A172 (cell line): Measurements from ENCODE around the gene PATE1. TPM values are rescaled to one million over a fixed set of nuclear protein-coding genes. Genes with fewer than 3 reads are reported as not detected.
"Not testable (repeated sequence)": the region's sequence is repeated elsewhere in the genome, so short reads cannot be mapped to it uniquely, and the experiment has no call there.

ENCODE experiments used
- DNase-seq: peaks from one replicate; pipeline ENCODE4 v3.0.0-alpha.2; 2015; ENCODE audit warnings: low spot score
- total RNA-seq: library from RNA; depleted of rRNA; stranded (reverse); fragments of >200 nt; shearing (Covaris generic); gene quantifications from 2 replicates; pipeline ENCODE4 v1.2.3, GENCODE V29; 2014; rRNA removed

The PATE1 gene, protein sequence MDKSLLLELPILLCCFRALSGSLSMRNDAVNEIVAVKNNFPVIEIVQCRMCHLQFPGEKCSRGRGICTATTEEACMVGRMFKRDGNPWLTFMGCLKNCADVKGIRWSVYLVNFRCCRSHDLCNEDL
- total RNA-seq, result not detected in 2 replicates

- no peak for DNase-seq
These were observed at the start of gene PATE1 for GRCh38 chr11:125745979-125746378. Gene PATE1 (plus strand): TSS chr11:125746279. CDS start chr11:125746305, 26 bp downstream.

- no peak for DNase-seq
These were observed 45.0 kb upstream of the PATE1 start for GRCh38 chr11:125701018-125701610.

GRCh38 chr11:125701858-125702621, 44.0 kb upstream of the PATE1 start:
- no peak for DNase-seq

- DNase-seq, result not testable (repeated sequence)
These were observed 41.4 kb upstream of the PATE1 start for GRCh38 chr11:125704686-125705085.

- peak; percentile 35 for DNase-seq
These were observed 25.3 kb upstream of the PATE1 start for GRCh38 chr11:125720781-125721180.

DNA sequence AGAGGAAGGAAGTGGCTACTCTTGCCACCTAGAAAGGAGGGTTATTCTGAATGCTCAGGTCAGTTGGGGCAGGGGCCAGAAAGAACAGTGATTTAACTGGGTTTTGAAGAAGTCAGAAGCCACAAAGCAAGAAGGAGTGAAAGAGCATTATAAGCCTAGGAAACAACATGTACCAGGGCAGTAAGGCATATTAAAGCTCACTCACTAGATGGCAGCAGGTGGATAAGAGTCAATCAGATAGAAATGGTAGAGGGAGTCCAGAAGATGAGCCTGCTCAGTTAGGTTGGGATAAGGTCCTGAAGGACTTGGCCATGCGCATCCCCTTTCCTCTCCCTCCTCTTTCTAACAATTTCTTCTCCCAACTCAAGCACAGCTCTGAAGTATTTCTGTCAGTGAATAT, 22.0 kb upstream of the PATE1 start:
- no peak for DNase-seq

DNA sequence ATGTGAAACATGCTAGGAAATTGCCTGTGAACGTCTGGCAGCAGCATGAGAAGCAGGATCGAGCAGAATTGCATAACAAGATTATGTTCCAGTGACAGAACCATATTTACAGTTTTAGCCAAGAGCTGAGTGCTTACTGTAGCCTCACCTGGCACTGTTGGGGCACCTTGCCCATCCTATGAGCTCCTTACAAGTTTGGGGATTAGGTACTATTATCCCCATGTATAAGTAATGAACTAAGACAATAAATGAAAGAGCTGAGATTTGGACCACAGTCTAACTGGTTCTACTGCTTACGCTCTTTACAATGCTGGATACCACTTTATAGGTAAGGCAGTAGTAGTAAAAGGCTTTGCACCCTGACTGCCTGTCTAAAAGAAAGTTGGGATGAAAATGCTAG, 17.1 kb upstream of the PATE1 start:
- no peak for DNase-seq

- no peak for DNase-seq
These were observed 5.5 kb upstream of the PATE1 start for GRCh38 chr11:125740617-125741016.

GRCh38 chr11:125743681-125744080, 2.4 kb upstream of the PATE1 start:
- no peak for DNase-seq

GRCh38 chr11:125750629-125751028, 4.5 kb downstream of the PATE1 start:
- DNase-seq, result no peak

DNA sequence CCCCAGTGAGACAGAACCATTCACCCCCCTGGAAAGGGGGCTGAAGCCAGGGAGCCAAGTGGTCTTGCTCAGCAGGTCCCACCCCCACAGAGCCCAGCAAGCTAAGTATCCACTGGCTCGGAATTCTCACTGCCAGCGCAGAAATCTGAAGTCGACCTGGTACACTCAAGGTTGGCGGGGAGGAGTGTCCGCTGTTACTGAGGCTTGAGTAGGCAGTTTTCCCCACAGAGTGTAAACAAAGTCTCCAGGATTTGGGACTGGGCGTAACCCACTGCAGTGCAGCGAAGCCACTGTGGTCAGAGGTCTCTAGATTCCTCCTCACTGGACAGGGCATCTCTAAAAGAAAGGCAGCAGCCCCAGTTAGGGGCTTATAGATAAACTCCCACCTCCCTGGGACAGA, 10.0 kb downstream of the PATE1 start:
- no peak for DNase-seq

DNA sequence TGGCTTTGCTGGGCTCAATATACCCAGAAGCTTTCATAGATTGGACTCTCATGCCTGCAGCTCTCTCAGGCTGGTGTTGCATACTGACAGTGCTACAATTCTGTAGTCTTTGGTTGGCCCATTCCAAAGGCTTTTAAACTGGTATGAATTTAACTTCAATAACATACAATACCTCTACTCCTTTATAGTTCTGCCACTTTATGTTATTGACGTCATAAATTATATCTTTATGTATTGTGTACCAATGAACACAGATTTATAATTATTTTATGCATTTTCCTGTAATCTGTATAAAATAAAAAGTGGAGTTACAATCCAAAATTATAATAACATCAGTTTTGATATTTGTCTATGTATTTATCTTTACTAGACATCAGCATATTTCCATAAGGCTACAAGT, 16.4 kb downstream of the PATE1 start:
- DNase-seq, result no peak

- no peak for DNase-seq
These were observed 17.4 kb downstream of the PATE1 start for GRCh38 chr11:125763483-125763882.

- DNase-seq, result no peak
These were observed 20.2 kb downstream of the PATE1 start for GRCh38 chr11:125766251-125766650.

GRCh38 chr11:125768336-125769046, 22.4 kb downstream of the PATE1 start:
- DNase-seq, result no peak

GRCh38 chr11:125770583-125770982, 24.5 kb downstream of the PATE1 start:
- DNase-seq, result no peak

DNA sequence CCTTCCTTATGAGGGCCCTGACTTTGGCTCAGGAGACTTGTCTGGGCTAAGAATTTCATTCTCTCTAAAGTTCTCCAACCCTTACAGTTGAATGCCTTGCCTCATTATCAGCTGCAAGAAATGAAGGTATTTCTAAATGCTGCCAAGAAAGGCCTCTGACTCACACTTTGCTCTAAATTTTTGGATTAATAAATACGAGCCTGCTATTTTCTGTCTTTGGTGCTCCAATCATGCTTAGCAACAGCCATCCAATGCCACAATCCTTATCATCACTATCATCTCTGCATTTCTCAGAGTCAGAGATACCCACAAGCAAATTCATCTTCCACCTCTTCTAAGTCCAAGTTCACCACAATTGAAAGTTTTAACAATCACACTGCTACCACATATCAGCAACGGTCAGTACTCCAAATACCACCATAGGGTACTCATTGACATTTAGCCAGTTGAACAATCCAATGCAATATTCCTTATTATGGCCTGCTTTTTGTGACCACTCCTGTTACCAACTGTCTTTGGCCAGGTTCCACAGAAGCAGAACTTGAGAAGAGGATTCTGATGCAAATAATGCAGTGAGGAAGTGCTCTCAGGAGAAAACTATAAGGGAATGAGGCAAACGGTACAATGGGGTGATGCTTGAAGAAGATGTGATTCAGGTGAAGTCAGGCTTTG, 26.9 kb downstream of the PATE1 start:
- peak; percentile 20 for DNase-seq

- DNase-seq, result no peak
These were observed 27.4 kb downstream of the PATE1 start for GRCh38 chr11:125773516-125773915.

DNA sequence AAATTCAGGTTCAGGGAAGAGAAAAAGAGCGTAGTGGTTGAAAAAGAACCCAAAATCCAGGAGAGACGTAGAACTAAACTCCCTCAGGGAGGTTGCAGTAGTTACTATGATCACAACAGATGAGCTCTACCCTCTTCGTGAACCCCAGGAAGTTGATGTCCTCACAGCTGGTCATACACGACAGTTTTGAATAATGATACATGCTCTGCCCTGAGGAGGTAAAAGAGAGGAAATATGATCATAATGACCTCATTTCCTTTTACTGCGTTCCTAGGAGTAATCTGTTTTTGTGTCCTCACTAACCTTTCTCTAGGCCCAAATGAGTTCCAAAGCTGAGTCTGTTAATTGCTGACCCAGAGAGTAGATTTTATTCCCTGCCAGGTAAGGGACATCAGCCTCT, 31.2 kb downstream of the PATE1 start:
- DNase-seq, result peak; percentile 6

- no peak for DNase-seq
These were observed 32.6 kb downstream of the PATE1 start, which contains the start of gene PATE2 for GRCh38 chr11:125778728-125779127. Gene PATE2 (minus strand): TSS chr11:125778828. CDS start chr11:125778773, 55 bp downstream.

DNA sequence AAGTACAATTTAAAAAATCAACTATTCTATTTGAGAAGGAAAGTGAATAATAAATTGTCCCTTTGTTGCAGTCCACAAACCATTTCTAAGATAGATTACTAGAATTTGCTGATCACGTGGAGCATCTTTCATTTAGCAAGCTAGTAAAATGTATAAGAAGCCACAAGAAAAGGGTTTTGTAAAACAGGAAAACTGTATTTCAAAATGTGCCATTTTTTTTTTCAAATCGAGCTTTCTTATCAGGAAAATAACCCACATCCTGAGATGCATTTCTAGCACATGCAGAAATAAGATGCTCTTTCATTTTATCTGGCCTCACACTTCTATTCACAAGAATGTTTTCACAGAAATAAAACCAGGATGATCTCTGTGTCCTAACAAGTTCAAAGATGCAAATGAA, 38.6 kb downstream of the PATE1 start:
- DNase-seq, result no peak

DNA sequence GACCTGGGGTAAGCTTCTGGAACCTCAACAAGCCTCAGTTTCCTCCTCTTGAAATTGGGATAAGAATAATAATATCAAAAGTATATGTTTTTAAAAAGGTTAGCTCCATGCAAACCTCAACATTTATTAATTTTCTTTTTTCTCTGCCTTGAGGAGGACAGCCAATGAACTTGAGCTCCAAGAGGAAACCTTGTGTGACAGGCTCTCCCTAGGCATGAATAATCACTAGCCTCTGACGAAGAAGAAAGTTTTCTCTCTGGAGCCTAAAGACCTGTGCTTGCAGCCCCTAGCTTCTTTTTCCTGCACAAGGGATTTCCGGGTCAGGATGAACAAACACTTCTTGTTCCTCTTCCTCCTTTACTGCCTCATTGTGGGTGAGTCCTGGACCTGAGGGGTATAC, 41.7 kb downstream of the PATE1 start, which contains the start of gene PATE3:
Gene PATE3 (plus strand): TSS at position 301 of the 400 bp plus-strand sequence. CDS start 25 bp downstream, at position 326.
- no peak for DNase-seq
